ENCODE data around the gene MAPRE3.
A peak's percentile ranks its signal among the peaks of the same experiment; 100 is the strongest.

The MAPRE3 gene

GRCh38 chr2:27018142-27018541 is 47.7 kb downstream of the MAPRE3 start:
- no peak for DNase-seq

- no peak for DNase-seq
These were observed 49.0 kb downstream of the MAPRE3 start for GRCh38 chr2:27019459-27019858.

- DNase-seq = no peak
These were observed 49.8 kb downstream of the MAPRE3 start for GRCh38 chr2:27019931-27020855.

GRCh38 chr2:27021253-27022049 is 51.0 kb downstream of the MAPRE3 start:
- no peak for DNase-seq

DNA sequence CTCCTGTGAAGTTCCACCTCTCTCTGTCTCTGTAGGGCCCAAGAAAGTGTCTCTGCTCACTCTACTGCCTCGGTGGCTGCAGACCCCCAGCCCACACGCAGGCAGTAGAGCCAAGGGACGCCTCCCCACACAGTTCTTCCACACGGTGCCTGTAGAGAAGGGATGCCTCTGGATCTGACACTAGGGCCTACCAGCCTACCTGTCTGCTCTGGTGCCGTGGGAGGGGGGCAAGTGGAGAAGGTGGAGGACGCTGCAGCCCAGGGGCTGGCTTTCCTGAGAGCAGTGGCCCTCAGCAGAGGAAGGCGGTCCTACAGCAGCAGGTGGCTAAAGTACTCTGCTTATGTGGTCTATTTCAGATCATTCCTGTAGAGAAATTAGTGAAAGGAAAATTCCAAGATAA is 53.3 kb downstream of the MAPRE3 start:
- no peak for DNase-seq

GRCh38 chr2:27024188-27024587 is 53.8 kb downstream of the MAPRE3 start:
- no peak for DNase-seq

- no peak for DNase-seq
These were observed 54.4 kb downstream of the MAPRE3 start for GRCh38 chr2:27024812-27025211.

DNA sequence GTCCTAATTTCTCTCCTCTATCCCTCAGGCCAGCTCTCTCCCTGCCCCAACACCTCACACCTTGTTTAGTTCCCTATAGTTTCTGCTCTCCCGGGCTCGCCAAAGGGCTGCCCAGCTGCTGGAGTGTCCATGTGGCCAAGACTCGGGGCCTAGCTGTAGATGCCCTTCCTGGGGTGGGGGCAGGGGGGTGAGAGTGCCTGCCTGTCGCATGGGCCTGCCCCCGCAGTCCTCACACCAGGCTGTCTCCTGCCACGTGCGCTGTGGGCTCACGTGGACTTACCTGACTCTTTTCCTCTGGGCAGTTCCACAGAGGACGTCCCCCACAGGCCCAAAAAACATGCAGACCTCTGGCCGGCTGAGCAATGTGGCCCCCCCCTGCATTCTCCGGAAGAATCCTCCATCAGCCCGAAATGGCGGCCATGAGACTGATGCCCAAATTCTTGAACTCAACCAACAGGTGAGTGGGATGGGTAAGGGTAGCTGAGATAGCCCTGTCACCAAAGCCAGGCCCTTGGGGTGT is 54.9 kb downstream of the MAPRE3 start:
- DNase-seq = no peak

DNA sequence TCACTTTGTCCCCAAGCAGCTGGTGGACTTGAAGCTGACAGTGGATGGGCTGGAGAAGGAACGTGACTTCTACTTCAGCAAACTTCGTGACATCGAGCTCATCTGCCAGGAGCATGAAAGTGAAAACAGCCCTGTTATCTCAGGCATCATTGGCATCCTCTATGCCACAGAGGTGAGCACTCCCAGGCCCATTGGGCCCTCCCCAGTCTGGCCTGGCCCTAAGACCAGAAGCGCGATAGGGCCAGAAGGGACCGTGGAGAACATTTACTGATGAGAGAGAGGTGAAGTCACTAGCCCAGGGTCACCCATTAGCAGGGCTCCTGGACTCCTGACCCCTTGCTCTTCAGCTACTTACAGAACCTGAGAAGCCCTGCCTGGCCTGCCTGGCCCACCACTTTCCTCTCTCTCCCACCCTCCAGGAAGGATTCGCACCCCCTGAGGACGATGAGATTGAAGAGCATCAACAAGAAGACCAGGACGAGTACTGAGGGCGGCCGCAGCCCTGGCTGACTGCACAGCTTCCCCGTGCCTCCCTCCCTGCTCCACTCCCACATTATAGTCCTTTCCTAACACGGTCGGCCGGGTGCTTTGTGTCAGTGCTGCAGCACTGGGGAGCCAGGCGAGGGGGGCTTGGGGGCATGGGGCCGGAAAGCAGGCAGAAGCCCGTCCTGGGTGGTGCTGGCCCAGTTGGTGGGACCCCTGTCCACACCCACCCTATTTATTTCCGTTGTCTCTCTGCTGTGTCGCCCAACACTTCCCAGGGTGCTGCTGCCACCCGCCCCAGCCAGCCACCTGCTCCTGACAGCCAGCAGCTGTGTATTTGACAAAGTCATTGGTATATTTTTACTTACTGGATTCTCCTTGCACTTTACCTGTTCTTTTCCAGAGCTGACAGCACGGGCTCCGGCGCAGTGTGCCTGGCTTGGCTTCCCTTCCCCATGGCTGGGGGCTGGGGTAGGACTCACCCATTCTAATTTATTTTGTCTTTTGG is 55.7 kb downstream of the MAPRE3 start:
- no peak for DNase-seq

DNA sequence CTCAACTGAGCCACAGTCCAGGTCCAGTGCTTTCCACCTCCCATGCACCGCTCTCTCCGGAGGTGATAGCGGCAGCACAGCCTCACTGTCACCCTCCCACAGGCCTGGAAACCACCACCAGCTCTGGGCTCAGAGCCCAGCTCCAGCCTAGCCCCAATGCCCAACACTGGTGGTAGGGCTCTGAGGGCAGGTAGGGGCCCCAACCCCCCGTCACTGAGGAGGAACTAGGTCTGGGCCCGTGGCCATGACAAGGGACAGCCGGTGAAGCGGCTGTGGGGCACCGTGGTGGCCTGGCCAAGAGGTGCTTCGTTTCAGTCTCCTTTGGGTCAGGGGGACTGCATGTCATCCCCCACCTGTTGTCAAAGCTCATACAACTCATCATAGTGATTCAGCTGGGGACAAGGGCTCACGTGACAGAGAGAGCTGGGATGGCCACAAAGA is 56.8 kb downstream of the MAPRE3 start:
- DNase-seq = no peak

- no peak for DNase-seq
These were observed 58.6 kb downstream of the MAPRE3 start for GRCh38 chr2:27029051-27029450.

DNA sequence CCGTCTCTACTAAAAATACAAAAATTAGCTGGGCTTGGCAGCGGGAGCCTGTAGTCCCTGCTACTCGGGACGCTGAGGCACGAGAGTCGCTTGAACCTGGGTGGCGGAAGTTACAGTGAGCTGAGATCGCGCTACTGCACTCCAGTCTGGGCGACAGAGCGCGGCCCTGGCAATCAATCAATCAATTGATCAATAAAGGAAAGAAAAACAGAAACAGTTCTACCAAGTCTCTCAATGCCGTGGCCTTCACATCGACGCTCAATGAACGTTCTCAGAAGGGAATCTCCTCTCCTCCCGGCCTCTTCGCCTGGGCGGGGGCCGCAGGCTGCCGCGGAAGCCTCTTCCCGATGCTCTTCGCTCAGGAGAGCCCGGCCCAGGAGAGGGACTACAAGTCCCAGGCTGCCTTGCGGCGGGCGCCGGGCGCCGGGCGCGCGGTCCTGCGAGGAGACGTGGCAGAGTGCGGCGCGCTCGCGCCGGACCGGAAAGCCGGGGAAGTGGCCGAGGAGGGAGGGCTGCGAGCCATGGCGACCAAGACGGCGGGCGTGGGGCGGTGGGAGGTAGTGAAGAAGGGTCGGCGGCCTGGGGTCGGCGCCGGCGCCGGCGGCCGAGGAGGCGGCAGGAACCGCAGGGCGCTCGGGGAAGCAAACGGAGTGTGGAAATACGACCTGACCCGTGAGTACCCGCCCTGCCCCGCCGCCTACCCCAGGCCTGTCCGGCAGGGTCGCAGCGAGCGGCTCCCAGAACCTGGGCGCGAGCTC is 62.2 kb downstream of the MAPRE3 start, which contains the start of gene TMEM214:
Gene TMEM214, plus strand, starts transcription at position 471 of the 758 bp plus-strand sequence. Its CDS starts 51 bp downstream, at position 522.
- DNase-seq = peak; percentile 71

DNA sequence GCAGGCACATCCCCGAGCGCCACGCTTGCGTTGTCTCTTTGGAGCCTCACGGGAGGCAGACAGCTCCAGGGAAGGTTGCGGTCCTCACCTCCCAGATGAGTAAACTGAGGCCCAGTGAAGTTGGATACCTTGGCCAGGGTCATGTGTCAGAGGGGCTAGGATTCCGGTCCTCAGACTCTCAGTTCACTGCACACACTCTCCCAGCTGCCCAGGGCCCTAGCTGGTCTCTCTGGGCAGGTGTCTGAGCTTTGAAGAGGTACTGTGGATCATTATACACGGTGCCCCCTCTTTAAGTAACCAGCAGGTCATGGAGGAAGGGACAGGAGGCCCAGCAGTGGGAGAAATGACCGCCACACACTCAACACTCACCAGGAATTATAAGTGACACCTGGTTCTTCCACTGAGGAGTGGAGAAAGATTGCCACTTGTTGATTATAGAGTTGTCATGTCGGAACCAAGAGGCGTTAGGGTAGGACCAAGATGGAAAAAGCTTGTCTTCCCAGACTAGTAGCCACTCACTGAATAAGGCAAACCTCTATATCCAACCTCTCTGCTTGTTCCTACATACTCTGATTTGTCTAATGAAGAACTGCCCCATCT is 62.9 kb downstream of the MAPRE3 start:
- DNase-seq = no peak

GRCh38 chr2:27038012-27038411 is 67.6 kb downstream of the MAPRE3 start:
- no peak for DNase-seq

- DNase-seq = no peak
These were observed 68.3 kb downstream of the MAPRE3 start for GRCh38 chr2:27038631-27039339.

DNA sequence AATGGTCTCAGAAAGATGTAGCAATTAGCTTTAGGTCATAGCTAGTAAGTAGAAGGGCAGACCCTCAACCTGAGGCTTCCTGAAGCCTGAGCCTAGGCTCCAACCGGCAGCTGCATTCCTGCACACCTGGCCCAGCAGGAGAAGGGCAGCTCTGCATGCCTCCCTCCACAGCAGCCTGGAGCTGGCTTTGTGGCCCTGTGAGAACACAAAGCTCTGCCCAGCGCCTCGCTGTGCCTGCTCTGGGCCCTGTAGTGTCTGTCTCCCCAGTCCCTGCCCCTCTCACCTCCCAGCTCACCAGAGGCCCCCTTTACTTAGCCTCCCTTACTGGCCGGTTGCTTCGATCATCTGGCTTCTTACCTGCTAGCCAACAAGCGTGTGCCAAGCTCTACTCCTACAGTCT is 69.0 kb downstream of the MAPRE3 start:
- no peak for DNase-seq

DNA sequence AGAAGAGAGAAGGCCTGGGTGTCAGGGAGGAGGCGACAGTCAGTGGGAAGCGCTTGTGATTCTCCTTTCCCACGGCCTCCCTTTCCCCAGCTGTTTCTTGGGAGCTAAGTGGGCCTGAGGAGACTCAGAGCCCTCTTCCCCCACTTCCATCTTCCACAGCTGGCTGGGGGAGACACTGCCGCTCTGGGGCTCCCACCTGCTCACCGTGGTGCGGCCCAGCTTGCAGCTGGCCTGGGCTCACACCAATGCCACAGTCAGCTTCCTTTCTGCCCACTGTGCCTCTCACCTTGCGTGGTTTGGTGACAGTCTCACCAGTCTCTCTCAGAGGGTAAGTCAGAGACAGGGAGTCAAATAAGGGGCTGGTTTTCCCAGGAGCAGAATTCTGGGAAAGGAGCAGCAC is 69.4 kb downstream of the MAPRE3 start:
- no peak for DNase-seq

DNA sequence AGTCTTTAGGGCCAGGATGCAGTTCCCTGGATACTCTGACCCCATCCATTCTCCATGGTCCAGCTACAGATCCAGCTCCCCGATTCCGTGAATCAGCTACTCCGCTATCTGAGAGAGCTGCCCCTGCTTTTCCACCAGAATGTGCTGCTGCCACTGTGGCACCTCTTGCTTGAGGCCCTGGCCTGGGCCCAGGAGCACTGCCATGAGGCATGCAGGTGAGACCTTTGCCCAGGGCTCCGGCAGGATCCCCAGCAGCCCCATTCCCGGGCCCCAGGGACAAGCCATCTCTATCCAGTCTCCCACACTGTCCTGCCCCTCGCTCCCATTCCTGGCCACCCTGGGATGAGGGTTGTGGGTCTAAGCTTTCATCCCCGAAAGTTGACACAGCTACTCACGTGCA is 69.8 kb downstream of the MAPRE3 start:
- no peak for DNase-seq

DNA sequence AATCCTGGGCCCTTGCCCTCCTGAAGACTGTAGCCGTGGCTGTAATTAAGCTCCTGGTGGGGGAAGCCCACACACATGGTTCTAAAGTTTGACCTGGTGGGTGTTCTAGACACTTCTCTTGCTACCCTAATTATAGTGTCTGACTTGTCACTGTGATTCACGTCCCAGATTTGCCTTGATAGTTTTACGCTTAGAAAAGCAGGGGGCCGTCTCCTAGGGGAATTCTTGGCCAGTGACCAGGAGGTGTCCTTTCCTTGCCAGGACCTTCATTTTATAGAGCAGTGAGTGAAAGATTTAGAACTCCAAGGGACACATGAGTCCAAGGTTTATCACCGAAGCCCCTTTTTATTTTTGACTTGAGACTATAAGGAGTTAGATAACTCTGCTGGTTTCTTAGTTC is 71.3 kb downstream of the MAPRE3 start:
- DNase-seq = no peak

- no peak for DNase-seq
These were observed 71.8 kb downstream of the MAPRE3 start for GRCh38 chr2:27042159-27042661.
